Prostate gland (tissue), 2 donors: ENCODE measurements around the gene OSBPL6.

ENCODE experiments used
- POLR2A ChIP-seq: fragments of 450-650 bp; IDR thresholded peaks from one replicate; pipeline ENCODE4 v1.6.1; 2016; ENCODE audit warnings: antibody characterized with exemption, mild to moderate bottlenecking
- POLR2AphosphoS5 ChIP-seq: sonication (generic); formaldehyde crosslinking; IDR thresholded peaks from one replicate; pipeline ENCODE4 v1.6.1; 2017; ENCODE audit warnings: antibody characterized with exemption
- TF ChIP-seq, protein P1 (sequence below), 4 experiments: fragments of 200-600 bp in 2 of 4; fragments of 450-650 bp in 2 of 4; sonication (generic) in 2 of 4; IDR thresholded peaks; 1 replicate in 3 of 4; 2 replicates in 1 of 4; pipeline ENCODE4 v1.5.1; 2016 to 2019; ENCODE audit warnings: antibody characterized with exemption in 4 of 4, mild to moderate bottlenecking in 2 of 4, moderate library complexity in 2 of 4

DNA sequence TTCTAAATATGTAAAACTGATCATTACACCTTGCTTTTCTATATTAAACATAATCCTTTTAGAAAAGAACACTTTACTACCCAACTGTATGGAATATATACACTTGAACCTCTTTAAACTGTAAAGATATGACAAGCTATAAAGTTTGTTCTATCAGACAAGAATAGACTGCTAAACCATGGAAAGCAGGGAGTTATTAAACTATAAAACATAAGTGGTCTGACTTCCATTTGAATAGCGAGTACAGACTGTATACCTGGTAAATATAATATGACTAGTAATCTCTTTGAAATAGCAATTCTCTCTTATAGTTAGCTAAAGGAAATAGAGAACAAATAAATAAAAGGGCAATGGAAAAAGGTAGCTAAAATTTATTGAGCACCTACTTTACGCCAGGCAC lies 131.0 kb downstream of the OSBPL6 start:
- TF ChIP-seq, protein P1, sequence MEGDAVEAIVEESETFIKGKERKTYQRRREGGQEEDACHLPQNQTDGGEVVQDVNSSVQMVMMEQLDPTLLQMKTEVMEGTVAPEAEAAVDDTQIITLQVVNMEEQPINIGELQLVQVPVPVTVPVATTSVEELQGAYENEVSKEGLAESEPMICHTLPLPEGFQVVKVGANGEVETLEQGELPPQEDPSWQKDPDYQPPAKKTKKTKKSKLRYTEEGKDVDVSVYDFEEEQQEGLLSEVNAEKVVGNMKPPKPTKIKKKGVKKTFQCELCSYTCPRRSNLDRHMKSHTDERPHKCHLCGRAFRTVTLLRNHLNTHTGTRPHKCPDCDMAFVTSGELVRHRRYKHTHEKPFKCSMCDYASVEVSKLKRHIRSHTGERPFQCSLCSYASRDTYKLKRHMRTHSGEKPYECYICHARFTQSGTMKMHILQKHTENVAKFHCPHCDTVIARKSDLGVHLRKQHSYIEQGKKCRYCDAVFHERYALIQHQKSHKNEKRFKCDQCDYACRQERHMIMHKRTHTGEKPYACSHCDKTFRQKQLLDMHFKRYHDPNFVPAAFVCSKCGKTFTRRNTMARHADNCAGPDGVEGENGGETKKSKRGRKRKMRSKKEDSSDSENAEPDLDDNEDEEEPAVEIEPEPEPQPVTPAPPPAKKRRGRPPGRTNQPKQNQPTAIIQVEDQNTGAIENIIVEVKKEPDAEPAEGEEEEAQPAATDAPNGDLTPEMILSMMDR (IDR thresholded peaks at IDR 0.05) = no peak
- TF ChIP-seq POLR2A (no peak), POLR2AphosphoS5 (no peak)
